Progenitor cell of endocrine pancreas (in vitro differentiated cells): ENCODE results near the gene KIF14. TPM values are rescaled to one million over a fixed set of nuclear protein-coding genes. Genes with fewer than 3 reads are reported as not detected.
"Not testable (repeated sequence)": the region's sequence is repeated elsewhere in the genome, so short reads cannot be mapped to it uniquely, and the experiment has no call there.

Experiments
- DNase-seq: peaks from one replicate; pipeline ENCODE4 v3.0.0; 2021; ENCODE audit warnings: low spot score; ENCODE audit not compliant: unreplicated experiment
- H3K27ac Mint-ChIP-seq: 2 replicates; pipeline ENCODE4 v1.8.0; 2021; ENCODE audit warnings: mild to moderate bottlenecking, moderate library complexity, mixed read lengths
- H3K27me3 Mint-ChIP-seq: 2 replicates; pipeline ENCODE4 v1.8.0; 2021; ENCODE audit warnings: mixed read lengths
- H3K36me3 Mint-ChIP-seq: 2 replicates; pipeline ENCODE4 v1.8.0; 2022; ENCODE audit warnings: mixed read lengths; ENCODE audit not compliant: insufficient read depth
- H3K4me1 Mint-ChIP-seq: 2 replicates; pipeline ENCODE4 v1.8.0; 2021; ENCODE audit warnings: low read depth, mixed read lengths
- H3K4me3 Mint-ChIP-seq: 2 replicates; pipeline ENCODE4 v1.8.0; 2021; ENCODE audit warnings: low read depth, mild to moderate bottlenecking, moderate library complexity, mixed read lengths
- H3K9me3 Mint-ChIP-seq: 2 replicates; pipeline ENCODE4 v1.8.0; 2021; ENCODE audit warnings: low read depth, mixed read lengths
- CTCF ChIP-seq: fragments of 200-600 bp; sonication (generic); IDR thresholded peaks from one replicate; pipeline ENCODE4 v1.5.0; 2021; ENCODE audit warnings: antibody characterized with exemption, mild to moderate bottlenecking; ENCODE audit not compliant: unreplicated experiment
- total RNA-seq: library from RNA; stranded (reverse); gene quantifications from 2 replicates; pipeline ENCODE4 v1.2.1, GENCODE V29; 2021

The KIF14 gene
- total RNA-seq, 1 donor from 2014 or later: 7.8 TPM

- H3K4me3 Mint-ChIP-seq: no peak overlapping the region
- H3K4me1 Mint-ChIP-seq: peaks cover 3% of the 10 kb centered on the region
- H3K9me3 Mint-ChIP-seq: no peaks in the 10 kb centered on the region
- H3K27me3 Mint-ChIP-seq: peaks cover 3% of the 10 kb centered on the region
- H3K27ac Mint-ChIP-seq: no peak overlapping the region
- no peaks in the 10 kb centered on the region for H3K36me3 Mint-ChIP-seq
- TF ChIP-seq CTCF: no peak
- no peak for DNase-seq
Measured at GRCh38 chr1:200528858-200529606, 91.5 kb downstream of the KIF14 start.

- Mint-ChIP-seq H3K4me1 (peaks cover 3% of the 10 kb centered on the region), H3K4me3 (no peak overlapping the region), H3K9me3 (no peaks in the 10 kb centered on the region), H3K27ac (no peak overlapping the region), H3K36me3 (no peaks in the 10 kb centered on the region), H3K27me3 (peaks cover 3% of the 10 kb centered on the region)
- no peak for TF ChIP-seq CTCF
- no peak for DNase-seq
Measured at GRCh38 chr1:200527670-200528069, 92.9 kb downstream of the KIF14 start.

- TF ChIP-seq CTCF: no peak
- Mint-ChIP-seq H3K36me3 (no peaks in the 10 kb centered on the region), H3K4me1 (peaks cover 3% of the 10 kb centered on the region), H3K4me3 (no peak overlapping the region), H3K27me3 (peaks cover 3% of the 10 kb centered on the region), H3K9me3 (no peaks in the 10 kb centered on the region), H3K27ac (no peak overlapping the region)
- DNase-seq: no peak
Measured at GRCh38 chr1:200526709-200527612, 93.6 kb downstream of the KIF14 start.

GRCh38 chr1:200525090-200525987 is 95.2 kb downstream of the KIF14 start:
- Mint-ChIP-seq H3K4me1 (peaks cover 2% of the 10 kb centered on the region), H3K27ac (no peak overlapping the region), H3K36me3 (no peaks in the 10 kb centered on the region), H3K27me3 (no peaks in the 10 kb centered on the region), H3K9me3 (no peaks in the 10 kb centered on the region), H3K4me3 (no peak overlapping the region)
- DNase-seq: no peak
- TF ChIP-seq CTCF: no peak

GRCh38 chr1:200524551-200524950 is 96.0 kb downstream of the KIF14 start:
- not testable (repeated sequence) for H3K9me3 Mint-ChIP-seq, H3K4me3 Mint-ChIP-seq, H3K36me3 Mint-ChIP-seq, H3K27ac Mint-ChIP-seq, H3K4me1 Mint-ChIP-seq, H3K27me3 Mint-ChIP-seq, DNase-seq
